Myocyte (in vitro differentiated cells): ENCODE data around the gene DOCK4. TPM values are rescaled to one million over a fixed set of nuclear protein-coding genes. Genes with fewer than 3 reads are reported as not detected.

ENCODE experiments used
- DNase-seq: peaks from one replicate; pipeline ENCODE4 v3.0.0-alpha.2; 2012; ENCODE audit warnings: low read depth
- total RNA-seq: library from RNA; depleted of rRNA; stranded (reverse); fragments of >200 nt; gene quantifications from 2 replicates; pipeline ENCODE4 v1.2.3, GENCODE V29; 2014

The DOCK4 gene
- total RNA-seq, 1 donor from 2014 or later, result 16.3 TPM

GRCh38 chr7:112084520-112084971 lies 121.7 kb downstream of the DOCK4 start:
- DNase-seq, result peak; percentile 33

DNA sequence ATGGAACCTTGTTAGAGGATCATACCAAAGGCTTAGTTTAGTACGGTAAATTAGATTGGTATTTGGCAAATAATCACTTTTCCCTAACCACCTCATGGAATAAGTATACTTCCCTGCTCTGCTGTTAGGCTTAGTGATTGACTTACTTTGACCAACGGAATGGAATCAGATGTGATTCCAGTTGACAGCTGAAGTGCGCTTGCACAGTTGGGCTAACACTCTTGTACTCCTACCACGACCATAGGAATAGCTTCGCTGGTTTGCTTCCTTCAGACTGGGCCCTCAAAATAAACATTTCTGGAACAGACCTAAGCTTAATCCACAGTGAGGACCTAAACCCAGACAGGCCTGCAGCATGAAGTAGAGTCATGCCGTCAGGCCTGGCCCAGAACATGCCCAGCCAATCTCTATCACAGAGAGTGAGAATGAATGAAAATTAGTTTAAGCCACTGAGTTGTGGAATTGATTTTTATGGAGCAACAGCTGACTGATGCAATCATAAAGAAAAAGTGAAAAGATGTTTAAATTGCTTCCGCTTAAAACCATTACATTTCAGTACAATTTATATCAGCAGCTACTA lies 122.3 kb downstream of the DOCK4 start:
- no peak for DNase-seq

- no peak for DNase-seq
Observed at GRCh38 chr7:112082306-112082705, 123.9 kb downstream of the DOCK4 start.

DNA sequence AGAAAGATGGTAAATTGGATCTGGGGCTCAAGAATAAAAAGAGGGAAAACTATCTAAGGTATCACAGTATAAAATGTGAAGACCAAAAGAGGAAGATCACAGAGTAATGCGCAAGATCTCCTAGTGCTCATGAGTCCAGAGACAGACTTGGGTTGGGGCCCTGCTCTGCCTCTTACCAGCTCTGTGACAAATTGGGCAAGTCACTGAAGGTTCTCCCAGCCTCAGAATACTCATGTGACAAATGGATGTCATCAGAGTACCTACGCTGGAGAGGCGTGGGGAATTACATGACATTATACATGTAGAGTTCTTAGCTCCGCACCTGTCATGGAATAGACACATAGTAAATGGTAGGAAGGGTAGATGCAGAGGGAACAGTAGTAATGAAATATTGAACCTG lies 124.4 kb downstream of the DOCK4 start:
- no peak for DNase-seq

GRCh38 chr7:112080978-112081377 lies 125.2 kb downstream of the DOCK4 start:
- DNase-seq, result peak; percentile 14

GRCh38 chr7:112080441-112080840 lies 125.8 kb downstream of the DOCK4 start:
- DNase-seq, result peak; percentile 65

DNA sequence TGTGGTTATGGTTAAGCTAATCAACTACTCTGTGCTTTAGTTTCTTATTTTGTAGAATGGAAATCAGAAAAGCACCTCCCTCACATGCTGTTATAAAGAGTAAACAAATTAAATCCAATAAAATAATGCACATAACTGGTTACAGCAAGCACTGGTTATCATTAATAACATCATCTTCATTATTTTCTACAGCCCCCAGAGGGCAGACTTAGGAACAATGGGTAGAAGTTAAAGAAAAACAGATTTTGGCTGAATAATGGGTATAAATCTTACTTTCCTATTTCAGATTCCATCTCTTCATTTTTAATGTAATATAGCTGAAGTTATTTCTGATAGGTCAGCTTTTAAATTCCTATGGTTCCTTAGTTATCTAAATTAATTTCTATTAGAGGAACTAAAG lies 126.5 kb downstream of the DOCK4 start:
- peak; percentile 18 for DNase-seq

GRCh38 chr7:112079122-112079521 lies 127.1 kb downstream of the DOCK4 start:
- DNase-seq, result no peak

DNA sequence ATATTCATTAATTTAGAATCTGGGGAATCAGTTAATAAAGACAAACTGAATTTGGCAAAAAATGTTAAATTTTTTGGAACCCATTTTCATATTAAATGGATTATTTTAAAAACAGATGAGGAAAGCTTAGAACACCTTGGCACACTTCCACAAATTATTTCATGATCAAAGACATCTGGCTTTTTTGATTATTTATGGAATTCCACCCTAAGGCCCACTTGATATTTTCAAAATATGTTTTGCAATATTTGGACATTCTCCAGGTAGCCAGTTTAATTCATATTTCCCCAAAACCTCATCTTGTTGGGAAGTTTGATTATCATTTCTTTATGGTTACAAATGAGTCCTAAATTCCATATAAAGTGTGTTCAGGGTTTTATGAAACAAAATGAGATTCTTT lies 129.9 kb downstream of the DOCK4 start:
- DNase-seq, result no peak

- DNase-seq, result no peak
Observed at GRCh38 chr7:112074464-112074863, 131.7 kb downstream of the DOCK4 start.

GRCh38 chr7:112073530-112073929 lies 132.7 kb downstream of the DOCK4 start:
- DNase-seq, result no peak

DNA sequence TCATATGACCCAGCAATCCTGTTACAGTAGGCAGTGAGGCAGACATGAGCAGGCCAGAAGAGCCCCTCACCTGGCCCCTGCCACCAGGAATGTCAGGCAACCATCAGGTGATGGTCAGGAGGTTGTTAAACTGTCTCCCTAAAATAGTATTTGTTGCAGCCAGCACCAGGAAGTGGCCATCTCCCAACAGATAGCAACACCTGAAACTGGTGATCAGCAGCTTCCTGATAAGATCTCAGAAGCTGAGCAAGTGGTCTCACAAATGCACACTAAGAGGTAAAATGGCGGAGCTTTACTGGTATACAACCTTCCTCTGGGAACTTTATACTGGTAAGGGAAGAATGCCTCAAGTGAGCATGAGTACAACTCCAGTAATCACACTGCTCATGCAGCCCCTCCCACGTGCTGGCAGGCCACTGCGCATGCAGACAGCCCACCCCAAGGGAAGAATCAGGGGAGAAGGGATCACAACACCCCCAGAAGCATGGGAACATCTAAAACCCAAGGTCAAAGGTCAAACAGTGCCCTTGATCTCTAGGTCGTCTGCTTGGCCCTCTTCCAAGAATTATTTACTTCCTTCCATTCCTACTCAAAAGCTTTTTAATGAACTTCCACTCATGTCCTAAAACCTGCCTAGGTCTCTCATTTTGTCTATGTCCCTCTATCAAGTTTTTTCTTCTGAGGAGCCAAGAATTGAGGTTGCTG lies 133.5 kb downstream of the DOCK4 start:
- no peak for DNase-seq

- DNase-seq, result no peak
Observed at GRCh38 chr7:112071856-112072255, 134.3 kb downstream of the DOCK4 start.

DNA sequence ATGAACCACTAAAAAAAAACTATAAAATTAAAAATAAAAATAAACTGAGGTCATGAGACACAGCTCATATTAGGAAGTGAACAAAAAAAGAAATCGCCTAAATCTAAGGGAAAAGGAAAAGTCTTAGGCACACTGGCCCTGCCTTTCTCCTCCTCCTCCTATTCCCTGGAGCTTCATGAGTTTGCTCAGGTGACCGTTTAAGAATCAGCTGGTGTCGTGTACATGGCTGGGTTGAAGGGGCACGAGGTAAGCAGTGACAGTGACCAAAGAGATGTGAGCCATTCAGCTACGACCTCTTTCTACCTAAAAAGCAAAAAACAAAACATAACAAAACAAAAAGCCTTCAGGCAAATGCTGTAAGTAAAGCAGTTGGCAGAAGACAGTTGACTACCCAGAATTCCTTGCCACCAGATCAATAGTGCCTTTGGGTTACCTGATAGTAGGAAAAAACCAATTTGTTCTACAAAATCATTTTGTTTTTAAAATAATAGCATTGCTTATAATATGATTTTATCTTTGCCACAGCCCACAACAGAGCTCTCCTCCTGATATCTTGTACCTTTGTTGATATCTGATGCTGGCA lies 135.4 kb downstream of the DOCK4 start:
- DNase-seq, result no peak

DNA sequence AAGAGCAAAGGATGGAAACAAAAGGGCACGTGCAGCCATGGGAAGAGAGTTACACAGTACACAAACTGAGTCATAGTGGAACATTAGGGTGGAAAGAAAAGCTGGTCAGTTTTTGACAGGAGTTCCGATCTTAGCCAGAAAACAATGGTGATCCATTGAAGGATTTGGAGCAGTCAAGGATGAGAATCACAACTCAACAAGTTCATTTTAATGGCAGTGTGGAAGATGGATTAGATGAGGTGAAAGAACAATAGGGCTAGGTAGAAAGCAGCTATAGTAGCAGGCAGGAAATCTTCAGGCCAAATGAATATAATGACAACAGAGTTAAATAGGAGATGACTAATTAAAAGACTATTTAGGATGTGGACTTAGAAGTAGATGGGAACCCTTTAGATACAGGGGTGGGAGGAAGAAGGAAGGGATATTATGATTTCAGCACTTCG lies 136.3 kb downstream of the DOCK4 start:
- no peak for DNase-seq

GRCh38 chr7:112068967-112069366 lies 137.2 kb downstream of the DOCK4 start:
- no peak for DNase-seq

DNA sequence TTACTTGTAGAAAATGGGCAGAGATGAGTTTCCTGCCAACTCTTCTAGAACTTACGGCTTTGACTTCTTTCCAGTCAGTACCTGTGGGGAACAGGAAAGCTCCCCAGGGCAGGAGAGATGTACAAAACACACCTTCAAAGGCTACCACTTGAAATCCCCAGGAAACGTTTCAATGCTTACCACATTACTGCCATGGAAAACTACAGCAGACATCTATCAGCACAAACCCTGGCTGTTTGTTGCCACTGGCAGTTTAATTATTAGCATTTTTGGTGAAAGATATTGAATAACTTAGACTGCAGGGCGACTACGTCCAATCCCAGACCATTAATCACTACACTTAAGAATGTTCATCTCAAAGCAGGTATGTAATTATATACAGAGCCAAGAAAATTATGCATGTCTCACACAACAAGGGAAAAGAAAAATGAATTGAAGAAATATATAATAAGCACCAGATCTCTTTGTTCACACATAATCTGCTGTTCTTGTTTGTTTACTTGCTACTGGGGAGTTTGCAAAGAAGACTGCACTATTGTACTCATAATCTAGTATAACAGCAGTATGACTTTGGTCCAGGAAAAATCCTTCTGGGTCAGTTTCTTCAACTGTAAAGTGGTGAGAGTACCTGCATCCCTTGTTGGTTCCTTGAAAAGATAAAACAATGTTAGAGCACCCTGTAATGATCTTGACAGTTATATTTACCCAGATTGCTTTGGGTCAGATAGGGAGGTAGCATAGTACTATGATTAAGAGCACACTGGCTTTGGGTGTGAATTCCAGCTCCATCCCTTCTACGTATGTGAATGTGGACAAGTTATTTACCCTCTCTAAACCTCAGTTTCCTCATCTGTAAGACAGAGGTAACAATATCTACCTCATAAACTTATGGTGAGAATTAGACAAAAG lies 138.3 kb downstream of the DOCK4 start:
- no peak for DNase-seq

DNA sequence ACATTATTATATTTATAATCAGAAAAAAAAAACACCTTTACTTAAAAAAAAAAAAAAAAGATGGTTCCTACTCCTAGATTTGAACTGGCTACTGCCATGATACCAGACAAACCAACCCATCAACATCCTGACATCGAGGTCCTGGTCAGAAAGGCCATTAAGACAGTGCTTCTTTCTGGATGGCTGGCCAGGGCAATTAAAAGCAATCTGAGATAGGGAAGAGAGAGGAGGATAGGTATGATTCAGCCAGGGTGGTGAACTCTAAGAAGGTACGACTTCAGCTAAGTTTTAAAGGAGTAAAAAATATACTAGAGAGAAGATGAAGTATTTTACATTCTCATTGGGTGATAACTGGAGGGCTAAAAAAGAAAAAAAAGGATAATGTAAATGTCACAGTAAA lies 139.0 kb downstream of the DOCK4 start:
- DNase-seq, result no peak

GRCh38 chr7:112065758-112066157 lies 140.4 kb downstream of the DOCK4 start:
- peak; percentile 5 for DNase-seq

GRCh38 chr7:112064627-112065385 lies 141.4 kb downstream of the DOCK4 start:
- no peak for DNase-seq

- DNase-seq, result no peak
Observed at GRCh38 chr7:112063974-112064373, 142.2 kb downstream of the DOCK4 start.
